D721Med (cell line): ENCODE results near the gene EDDM13.

Experiments used
- DNase-seq: peaks from one replicate; pipeline ENCODE4 v3.0.0; 2011; ENCODE audit warnings: low spot score; ENCODE audit not compliant: insufficient read length
- FAIRE-seq: peaks from 2 replicates; lab custom pipeline; 2011; peaks lifted over from hg19 to GRCh38; lab: Jason Lieb, UNC
- TF ChIP-seq, protein P1 (sequence below): IDR thresholded peaks from 2 replicates; pipeline ENCODE4 v1.5.1; 2012; ENCODE audit warnings: mild to moderate bottlenecking, control low read depth; ENCODE audit not compliant: insufficient read depth; ENCODE audit errors: missing control alignments

EDDM13 gene

DNA sequence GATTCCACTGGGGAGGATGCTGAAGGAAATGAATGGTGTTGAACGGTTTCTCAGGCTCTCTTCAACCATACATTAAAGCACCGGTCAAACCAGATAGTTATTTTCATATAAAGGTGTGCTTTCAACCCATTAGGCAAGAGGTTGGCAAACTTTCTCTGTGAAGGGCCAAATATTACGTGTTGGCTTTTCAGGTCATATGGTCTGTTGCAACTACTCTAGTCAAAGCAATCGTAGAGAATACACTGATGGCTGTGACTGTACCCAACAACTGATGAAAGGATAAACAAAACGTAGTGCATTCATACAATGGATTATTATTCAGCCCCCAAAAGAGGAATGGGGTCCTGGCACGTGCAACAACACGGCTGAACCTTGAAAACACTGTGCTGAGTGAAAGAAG, 36.2 kb downstream of the EDDM13 start:
- no peak for FAIRE-seq
- TF ChIP-seq, protein P1, sequence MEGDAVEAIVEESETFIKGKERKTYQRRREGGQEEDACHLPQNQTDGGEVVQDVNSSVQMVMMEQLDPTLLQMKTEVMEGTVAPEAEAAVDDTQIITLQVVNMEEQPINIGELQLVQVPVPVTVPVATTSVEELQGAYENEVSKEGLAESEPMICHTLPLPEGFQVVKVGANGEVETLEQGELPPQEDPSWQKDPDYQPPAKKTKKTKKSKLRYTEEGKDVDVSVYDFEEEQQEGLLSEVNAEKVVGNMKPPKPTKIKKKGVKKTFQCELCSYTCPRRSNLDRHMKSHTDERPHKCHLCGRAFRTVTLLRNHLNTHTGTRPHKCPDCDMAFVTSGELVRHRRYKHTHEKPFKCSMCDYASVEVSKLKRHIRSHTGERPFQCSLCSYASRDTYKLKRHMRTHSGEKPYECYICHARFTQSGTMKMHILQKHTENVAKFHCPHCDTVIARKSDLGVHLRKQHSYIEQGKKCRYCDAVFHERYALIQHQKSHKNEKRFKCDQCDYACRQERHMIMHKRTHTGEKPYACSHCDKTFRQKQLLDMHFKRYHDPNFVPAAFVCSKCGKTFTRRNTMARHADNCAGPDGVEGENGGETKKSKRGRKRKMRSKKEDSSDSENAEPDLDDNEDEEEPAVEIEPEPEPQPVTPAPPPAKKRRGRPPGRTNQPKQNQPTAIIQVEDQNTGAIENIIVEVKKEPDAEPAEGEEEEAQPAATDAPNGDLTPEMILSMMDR: no peak
- DNase-seq: no peak

- FAIRE-seq: no peak
- DNase-seq: no peak
- TF ChIP-seq, protein P1: peak; percentile 81
Measured at GRCh38 chr19:56309511-56310185, 37.1 kb downstream of the EDDM13 start.

DNA sequence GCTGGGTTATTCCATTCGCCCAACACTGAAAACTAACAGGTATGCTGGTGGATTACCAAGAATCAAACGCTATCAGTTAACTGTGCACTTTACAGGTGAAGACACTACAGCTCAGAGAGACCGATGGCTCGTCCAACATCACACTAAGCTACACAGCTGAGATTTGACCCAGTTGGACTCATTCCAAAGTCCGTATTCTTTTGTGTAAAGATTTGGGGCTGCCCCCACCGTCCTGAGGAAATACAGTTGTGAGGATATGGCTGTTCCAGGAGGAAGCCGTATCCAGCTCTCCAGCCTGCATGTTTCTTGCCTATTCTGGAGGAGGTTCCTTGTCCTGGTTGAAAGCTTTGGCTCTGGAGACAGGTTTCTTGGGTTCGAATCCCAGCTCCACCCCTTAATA, 37.9 kb downstream of the EDDM13 start:
- no peak for DNase-seq
- no peak for FAIRE-seq
- TF ChIP-seq, protein P1: no peak

- no peak for FAIRE-seq
- no peak for DNase-seq
Measured at GRCh38 chr19:56312342-56312741, 39.8 kb downstream of the EDDM13 start.

DNA sequence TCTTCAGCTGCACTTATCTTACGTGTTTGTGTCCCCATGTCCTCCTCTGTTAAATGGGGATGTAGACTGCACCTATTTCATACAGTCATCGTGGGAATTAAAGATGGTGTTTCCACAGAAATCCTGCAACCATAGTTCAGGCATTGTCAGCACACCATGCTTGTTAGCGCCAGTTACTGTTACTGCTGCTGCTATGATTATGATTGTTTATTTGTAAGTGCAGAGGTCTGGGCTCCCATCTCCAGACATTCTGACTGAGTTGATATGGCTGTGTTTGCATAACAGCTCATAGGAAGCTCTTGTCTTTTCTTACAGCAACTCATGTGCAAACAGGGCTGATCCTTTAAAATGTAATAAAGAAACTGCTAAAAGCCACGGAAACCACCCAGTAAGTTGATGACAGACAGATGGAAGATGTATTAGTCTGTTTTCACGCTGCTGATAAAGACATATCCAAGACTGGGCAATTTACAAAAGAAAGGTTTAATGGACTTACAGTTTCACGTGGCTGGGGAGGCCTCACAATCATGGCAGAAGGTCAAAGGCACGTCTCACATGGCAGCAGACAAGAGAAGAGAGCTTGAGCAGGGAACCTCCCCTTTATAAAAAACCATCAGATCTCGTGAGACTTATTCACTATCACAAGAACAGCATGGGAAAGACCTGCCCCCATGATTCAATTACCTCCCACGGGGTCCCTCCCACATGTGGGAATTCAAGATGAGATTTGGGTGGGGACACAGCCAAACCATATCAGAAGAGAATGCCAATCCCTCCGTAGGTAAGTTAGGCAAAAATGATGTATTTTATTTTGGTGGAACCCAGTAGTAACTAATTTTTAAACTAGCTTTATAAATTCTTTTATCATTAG, 40.5 kb downstream of the EDDM13 start:
- TF ChIP-seq, protein P1: no peak

More at GRCh38 chr19:56312342-56312741, 39.8 kb downstream of the EDDM13 start:
- TF ChIP-seq, protein P1: no peak

GRCh38 chr19:56314018-56314380, 41.5 kb downstream of the EDDM13 start:
- FAIRE-seq (no peak), DNase-seq (no peak)
- TF ChIP-seq, protein P1: no peak

More for the DNA sequence above, 40.5 kb downstream of the EDDM13 start:
- peak; percentile 38 for FAIRE-seq
- DNase-seq: no peak
